Epidermal melanocyte (primary cell): ENCODE measurements around the gene FAM184A.

Experiments
- DNase-seq: peaks from one replicate; pipeline ENCODE4 v3.0.0; 2011; ENCODE audit warnings: low spot score; ENCODE audit not compliant: insufficient read length

Gene FAM184A

GRCh38 chr6:118965843-118966370, 112.6 kb downstream of the FAM184A start:
- no peak for DNase-seq

DNA sequence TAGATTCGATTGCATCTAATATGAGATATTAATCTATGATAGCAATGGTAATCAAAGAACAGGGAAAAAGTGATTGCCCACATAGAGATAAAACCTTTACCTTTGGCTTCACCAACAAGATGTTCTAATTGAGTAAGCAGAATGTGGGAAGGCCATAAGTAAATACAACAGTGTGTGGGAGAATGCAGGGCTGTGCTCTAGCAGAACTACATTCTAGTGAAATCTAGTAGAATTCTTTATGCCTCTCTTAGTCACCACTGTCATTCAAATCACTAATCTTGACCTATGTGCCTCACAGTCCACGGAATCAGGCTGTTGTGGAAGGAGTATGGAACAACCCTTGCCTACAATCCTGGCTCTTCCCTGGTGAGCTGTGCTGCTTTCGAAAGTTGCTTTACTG, 113.1 kb downstream of the FAM184A start:
- no peak for DNase-seq

GRCh38 chr6:118963003-118963402, 115.5 kb downstream of the FAM184A start:
- DNase-seq: no peak

DNA sequence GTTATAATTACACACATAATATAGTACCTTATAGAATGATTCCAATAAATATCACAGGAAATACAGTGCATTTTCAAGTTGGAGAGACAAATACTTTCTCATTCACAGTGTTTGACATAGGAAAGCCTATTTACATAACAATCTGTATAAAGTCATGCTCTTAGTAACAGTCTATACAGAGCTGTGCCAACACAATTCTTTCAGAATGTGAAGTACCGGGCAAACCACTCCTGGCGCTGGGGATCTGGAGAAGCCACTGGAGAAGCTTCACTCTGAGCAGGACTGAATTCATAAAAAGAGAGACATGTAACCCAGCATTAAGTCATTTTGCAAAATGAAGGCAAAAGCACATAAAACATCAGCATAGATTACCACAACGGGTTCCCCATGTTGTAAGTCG, 118.6 kb downstream of the FAM184A start:
- no peak for DNase-seq

DNA sequence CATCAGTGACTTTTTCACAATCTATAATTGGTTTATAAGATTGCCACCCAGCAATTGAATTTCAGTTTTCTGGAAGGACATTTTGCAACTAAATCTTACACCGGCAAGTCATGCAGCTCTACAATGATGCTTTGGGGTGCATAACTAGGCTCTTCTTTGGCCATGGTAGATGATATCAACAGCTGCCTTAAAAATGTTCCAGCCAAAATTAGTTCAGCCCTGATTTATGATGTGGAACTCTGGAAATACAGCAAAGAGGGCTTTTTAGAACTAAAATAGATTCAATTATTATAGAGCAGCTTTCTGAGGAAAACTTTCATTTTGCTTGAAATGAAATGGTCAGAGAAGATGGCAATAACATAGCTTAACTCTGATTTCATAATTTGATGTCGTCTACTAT, 125.1 kb downstream of the FAM184A start:
- DNase-seq: no peak

DNA sequence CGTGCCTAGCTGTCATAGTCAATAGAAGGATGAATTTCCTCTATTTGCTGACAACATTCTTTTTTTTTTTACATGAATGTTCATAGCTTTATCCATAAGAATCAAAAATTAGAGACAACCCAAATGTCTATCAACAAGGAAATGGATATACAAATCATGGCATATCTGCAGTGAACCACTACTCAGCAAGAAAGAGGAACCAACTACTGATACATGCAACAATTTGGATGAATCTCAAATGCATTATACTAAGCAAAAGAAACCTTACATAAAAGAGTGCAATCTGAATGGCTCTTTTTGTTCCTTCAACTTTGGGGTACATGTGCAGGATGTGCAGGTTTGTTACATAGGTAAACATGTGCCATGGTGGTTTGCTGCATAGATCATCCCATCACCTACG, 125.8 kb downstream of the FAM184A start:
- DNase-seq: no peak

DNA sequence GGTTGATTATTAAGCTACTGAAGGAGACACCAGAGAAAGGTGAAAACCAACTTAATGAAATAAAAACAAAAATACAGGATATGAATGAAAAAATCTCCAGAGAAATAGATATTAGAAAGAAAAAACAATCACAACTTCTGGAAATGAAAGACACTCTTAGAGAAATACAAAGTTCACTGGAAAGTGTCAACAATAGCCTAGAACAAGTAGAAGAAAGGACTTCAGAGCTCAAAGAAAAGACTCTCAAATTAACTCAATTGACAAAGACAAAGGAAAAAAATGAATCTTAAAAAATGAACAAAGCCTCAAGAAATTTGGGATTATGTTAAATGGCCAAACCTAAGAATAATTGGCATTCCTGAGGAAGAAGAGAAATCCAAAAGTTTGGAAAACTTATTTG, 133.2 kb downstream of the FAM184A start:
- no peak for DNase-seq

DNA sequence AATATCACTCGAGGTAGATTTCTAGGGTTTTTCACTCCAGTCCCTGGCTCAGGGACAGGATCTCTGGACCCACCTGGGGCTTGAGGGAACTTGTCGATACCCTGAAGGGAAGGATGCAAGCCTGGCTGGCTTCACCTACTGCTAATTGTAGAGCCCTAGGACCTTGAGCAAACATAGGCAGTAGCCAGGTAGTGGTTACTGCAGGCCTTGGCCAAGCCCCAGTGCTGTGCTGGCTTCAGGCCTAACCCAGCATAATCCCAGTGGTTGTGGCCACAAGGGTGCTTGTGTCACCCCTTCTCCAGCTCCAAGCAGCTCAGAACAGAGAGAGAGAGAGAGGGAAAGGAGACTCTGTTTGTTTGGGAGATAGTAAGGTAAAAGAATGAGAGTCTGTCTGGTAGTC, 137.7 kb downstream of the FAM184A start:
- no peak for DNase-seq

DNA sequence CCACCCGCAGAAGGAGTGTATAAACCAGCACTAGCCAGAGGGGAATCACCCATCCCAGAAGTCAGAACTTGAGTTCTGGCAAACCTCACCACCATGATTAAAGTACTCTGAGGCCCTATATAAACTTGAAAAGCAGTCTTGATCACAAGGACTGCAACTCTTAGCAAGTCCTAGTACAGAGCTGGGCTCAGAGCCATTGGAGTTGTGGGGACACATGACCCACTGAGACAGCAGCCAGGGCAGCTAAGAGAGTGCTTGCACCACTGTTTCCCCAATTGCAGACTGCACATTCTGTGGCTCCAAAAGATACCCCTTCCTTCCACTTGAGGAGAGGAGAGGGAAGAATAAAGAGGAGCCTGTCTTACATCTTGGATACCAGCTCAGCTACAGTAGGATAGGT, 138.8 kb downstream of the FAM184A start:
- no peak for DNase-seq

DNA sequence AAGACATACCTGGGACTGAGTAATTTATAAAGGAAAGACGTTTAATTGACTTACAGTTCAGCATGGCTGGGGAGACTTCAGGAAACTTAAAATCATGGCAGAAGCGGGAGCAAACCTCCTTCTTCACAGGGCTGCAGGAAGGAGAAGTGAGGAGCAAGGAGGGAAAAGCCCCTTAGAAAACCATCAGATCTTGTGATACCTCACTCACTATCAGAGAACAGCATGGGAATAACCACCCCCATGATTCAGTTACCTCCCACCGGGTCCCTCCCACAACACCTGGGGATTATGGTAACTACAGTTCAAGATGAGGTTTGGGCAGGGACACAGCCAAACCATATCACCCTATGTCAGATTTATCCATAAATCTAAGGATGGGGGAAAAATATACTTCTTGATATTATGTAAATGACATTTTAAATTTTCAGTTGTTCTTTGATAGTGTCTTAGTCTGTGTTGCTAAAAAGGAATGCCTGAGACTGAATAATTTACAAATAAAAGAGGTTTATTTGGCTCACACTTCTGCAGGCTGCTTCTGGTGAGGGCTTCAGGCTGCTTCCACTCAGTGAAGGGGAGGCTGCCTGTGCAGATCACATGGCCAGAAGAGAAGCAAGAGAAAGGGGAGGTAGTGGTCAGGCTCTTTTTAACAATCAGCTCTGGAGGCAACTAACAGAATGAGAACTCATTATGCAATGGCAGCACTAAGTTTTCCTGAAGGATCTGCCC, 142.3 kb downstream of the FAM184A start:
- DNase-seq: no peak

GRCh38 chr6:118935331-118935668, 143.2 kb downstream of the FAM184A start:
- no peak for DNase-seq

DNA sequence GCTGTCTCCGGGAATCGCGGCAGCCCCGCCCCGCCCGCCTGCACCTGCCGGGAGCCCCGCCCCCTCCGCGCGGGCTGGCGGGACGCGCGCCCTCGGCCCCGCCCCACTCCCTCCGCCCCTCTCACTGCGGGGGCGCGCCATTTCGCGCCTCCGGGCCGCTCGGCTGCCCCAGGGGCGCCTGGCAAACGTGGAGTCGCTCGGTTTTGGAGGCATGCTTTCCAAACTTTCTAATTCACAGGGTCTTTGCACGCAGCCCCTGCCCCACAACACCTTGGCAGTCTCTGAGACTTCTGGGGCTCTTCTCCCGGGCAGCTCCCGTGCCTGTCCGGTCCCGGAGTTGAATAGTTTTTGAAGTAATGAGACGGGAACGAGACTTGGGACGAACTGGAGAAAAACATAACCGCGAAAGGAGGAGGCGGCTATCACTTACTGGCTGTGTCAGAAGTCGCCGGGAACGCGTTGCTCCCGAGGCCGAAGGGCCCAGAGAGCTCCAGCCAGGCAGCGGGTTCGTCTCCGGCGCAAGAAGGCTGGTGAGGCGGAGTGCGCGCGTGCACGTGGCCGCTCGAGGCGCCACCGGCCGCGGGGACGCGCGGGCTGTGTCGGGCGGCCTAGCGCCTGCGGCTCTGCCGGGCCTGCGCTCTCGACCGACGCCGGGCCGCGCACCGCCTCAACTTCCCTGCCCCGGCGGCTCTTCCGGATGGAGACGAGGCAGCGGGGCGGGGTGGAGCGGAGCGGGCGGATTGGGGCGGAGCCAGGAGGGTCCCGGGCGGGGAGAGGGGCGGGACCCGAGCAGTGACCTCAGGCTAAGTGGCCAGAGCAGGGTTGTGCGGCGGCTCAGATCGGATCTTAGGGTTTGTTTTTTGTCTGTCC, 143.8 kb downstream of the FAM184A start, which contains the start of gene MCM9:
Gene MCM9, minus strand, starts transcription at position 699 of the 870 bp plus-strand sequence. CDS start 3,436 bp downstream, outside the sequence.
- DNase-seq: peak; percentile 86

- no peak for DNase-seq
Observed at GRCh38 chr6:118933855-118934460, 144.5 kb downstream of the FAM184A start.

- DNase-seq: no peak
Observed at GRCh38 chr6:118932421-118932820, 146.0 kb downstream of the FAM184A start.

- DNase-seq: no peak
Observed at GRCh38 chr6:118931436-118931835, 147.0 kb downstream of the FAM184A start.

DNA sequence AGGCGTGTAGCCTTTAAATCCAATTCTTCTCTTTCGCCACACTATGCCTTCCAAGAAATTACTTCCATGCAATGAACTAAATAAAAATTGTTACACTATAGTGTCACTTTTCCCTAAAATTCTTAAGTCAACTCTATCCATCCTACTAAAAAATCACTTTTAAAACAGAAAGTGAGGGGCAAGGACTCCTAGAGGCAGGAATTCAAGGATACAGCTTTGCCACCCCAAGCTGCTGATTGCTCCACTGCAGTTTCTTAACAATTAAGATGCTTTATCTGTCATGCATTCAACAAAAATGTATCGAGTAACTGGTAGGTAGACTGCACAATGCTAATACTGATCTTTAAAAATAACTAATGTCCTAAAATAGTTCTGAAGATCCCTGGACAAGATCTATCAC, 147.8 kb downstream of the FAM184A start:
- no peak for DNase-seq

GRCh38 chr6:118923035-118923434, 155.4 kb downstream of the FAM184A start:
- no peak for DNase-seq

- DNase-seq: no peak
Observed at GRCh38 chr6:118921084-118921483, 157.4 kb downstream of the FAM184A start.

GRCh38 chr6:118918329-118918725, 160.1 kb downstream of the FAM184A start:
- no peak for DNase-seq

- no peak for DNase-seq
Observed at GRCh38 chr6:118917546-118918328, 160.7 kb downstream of the FAM184A start.

GRCh38 chr6:118914598-118914997, 163.9 kb downstream of the FAM184A start:
- DNase-seq: no peak
